Stimulated activated naive CD8-positive, alpha-beta T cell treated with anti-CD3 and anti-CD28 coated beads, Interleukin-15, amount 100 ng/mL, for 72 hours (primary cell): Measurements from ENCODE around the gene SMARCD3.

Experiments used
- ATAC-seq: fragments of 150-1000 bp; cut with Tn5 transposase; 2 replicates; pipeline ENCODE4 v1.10.0; 2021; ENCODE audit warnings: mild to moderate bottlenecking, moderate library complexity
- DNase-seq, 2 donors: peaks; one replicate each; pipeline ENCODE4 v3.0.0; 2021 to 2022
- H3K27ac Mint-ChIP-seq, 2 donors: one replicate each; pipeline ENCODE4 v1.8.0; 2022; ENCODE audit warnings: mild to moderate bottlenecking in 2 of 2, mixed read lengths in 2 of 2, moderate library complexity in 2 of 2
- H3K27me3 Mint-ChIP-seq: one replicate; pipeline ENCODE4 v1.8.0; 2022; ENCODE audit warnings: mixed read lengths
- H3K4me1 Mint-ChIP-seq: one replicate; pipeline ENCODE4 v1.8.0; 2022; ENCODE audit warnings: mild to moderate bottlenecking, mixed read lengths
- H3K4me3 Mint-ChIP-seq, 2 donors: one replicate each; pipeline ENCODE4 v1.8.0; 2022; ENCODE audit warnings: mild to moderate bottlenecking in 2 of 2, mixed read lengths in 2 of 2, moderate library complexity in 1 of 2
- H3K9me3 Mint-ChIP-seq, 2 donors: one replicate each; pipeline ENCODE4 v1.8.0; 2022; ENCODE audit warnings: mixed read lengths in 2 of 2

SMARCD3 gene

GRCh38 chr7:151255390-151255789 lies 6.9 kb upstream of the SMARCD3 start:
- no peak for ATAC-seq
- Mint-ChIP-seq H3K27ac (peak overlapping the region in 1 of 2 donors; percentile 89), H3K9me3 (no peaks in the 10 kb centered on the region), H3K27me3 (peaks cover 19% of the 10 kb centered on the region), H3K4me1 (peaks cover 17% of the 10 kb centered on the region), H3K4me3 (no peak overlapping the region)
- no peak for DNase-seq

GRCh38 chr7:151254851-151255250 lies 6.4 kb upstream of the SMARCD3 start:
- ATAC-seq, result no peak
- H3K27me3 Mint-ChIP-seq, result peaks cover 25% of the 10 kb centered on the region
- peaks cover 23% of the 10 kb centered on the region for H3K4me1 Mint-ChIP-seq
- peak overlapping the region in 1 of 2 donors; percentile 2 for H3K27ac Mint-ChIP-seq
- no peaks in the 10 kb centered on the region for H3K9me3 Mint-ChIP-seq
- no peak overlapping the region for H3K4me3 Mint-ChIP-seq
- no peak for DNase-seq

- DNase-seq (no peak), ATAC-seq (no peak)
- Mint-ChIP-seq H3K27me3 (peaks cover 30% of the 10 kb centered on the region), H3K9me3 (no peaks in the 10 kb centered on the region), H3K27ac (no peak overlapping the region), H3K4me1 (peaks cover 28% of the 10 kb centered on the region), H3K4me3 (no peak overlapping the region)
Observed at GRCh38 chr7:151254316-151254715, 5.8 kb upstream of the SMARCD3 start.

- no peak for ATAC-seq
- H3K4me3 Mint-ChIP-seq, result peak overlapping the region; percentile 29 to 44
- H3K9me3 Mint-ChIP-seq, result no peaks in the 10 kb centered on the region
- H3K27ac Mint-ChIP-seq, result no peak overlapping the region
- DNase-seq, result no peak
- H3K27me3 Mint-ChIP-seq, result peaks cover 42% of the 10 kb centered on the region
- H3K4me1 Mint-ChIP-seq, result peaks cover 38% of the 10 kb centered on the region
Observed at GRCh38 chr7:151252961-151253711, 4.6 kb upstream of the SMARCD3 start.

GRCh38 chr7:151252561-151252835 lies 4.0 kb upstream of the SMARCD3 start:
- ATAC-seq, result no peak
- Mint-ChIP-seq H3K27me3 (peaks cover 48% of the 10 kb centered on the region), H3K27ac (no peak overlapping the region)

GRCh38 chr7:151251689-151252560 lies 3.4 kb upstream of the SMARCD3 start:
- H3K4me3 Mint-ChIP-seq, result peak overlapping the region; percentile 46 to 74

More at GRCh38 chr7:151252561-151252835, 4.0 kb upstream of the SMARCD3 start:
- Mint-ChIP-seq H3K4me1 (peaks cover 44% of the 10 kb centered on the region), H3K4me3 (peak overlapping the region; percentile 29 to 44), H3K9me3 (no peaks in the 10 kb centered on the region)
- DNase-seq, result no peak

GRCh38 chr7:151251328-151251688 lies 2.8 kb upstream of the SMARCD3 start:
- peaks cover 56% of the 10 kb centered on the region for H3K4me1 Mint-ChIP-seq
- H3K27ac Mint-ChIP-seq, result no peak overlapping the region
- ATAC-seq (peak; percentile 31), DNase-seq (peak in 1 of 2 donors; percentile 37)
- H3K4me3 Mint-ChIP-seq, result peak overlapping the region; percentile 44 to 74
- H3K9me3 Mint-ChIP-seq, result no peaks in the 10 kb centered on the region
- H3K27me3 Mint-ChIP-seq, result peaks cover 60% of the 10 kb centered on the region

More at GRCh38 chr7:151251689-151252560, 3.4 kb upstream of the SMARCD3 start:
- ATAC-seq (peak; percentile 49), DNase-seq (no peak)
- Mint-ChIP-seq H3K27ac (peak overlapping the region in 1 of 2 donors; percentile 84), H3K27me3 (peaks cover 54% of the 10 kb centered on the region), H3K4me1 (peaks cover 50% of the 10 kb centered on the region), H3K9me3 (no peaks in the 10 kb centered on the region)

GRCh38 chr7:151250181-151251132 lies 2.0 kb upstream of the SMARCD3 start:
- Mint-ChIP-seq H3K27ac (peak overlapping the region in 1 of 2 donors; percentile 49), H3K4me1 (peaks cover 62% of the 10 kb centered on the region), H3K9me3 (no peaks in the 10 kb centered on the region), H3K4me3 (peak overlapping the region; percentile 44 to 74), H3K27me3 (peaks cover 65% of the 10 kb centered on the region)
- ATAC-seq (no peak), DNase-seq (no peak)

GRCh38 chr7:151249732-151250072 lies 1.2 kb upstream of the SMARCD3 start:
- no peak overlapping the region for H3K27ac Mint-ChIP-seq
- peaks cover 67% of the 10 kb centered on the region for H3K4me1 Mint-ChIP-seq
- no peak for ATAC-seq
- H3K27me3 Mint-ChIP-seq, result peaks cover 65% of the 10 kb centered on the region
- no peaks in the 10 kb centered on the region for H3K9me3 Mint-ChIP-seq
- peak overlapping the region in 1 of 2 donors; percentile 47 for H3K4me3 Mint-ChIP-seq
- no peak for DNase-seq

GRCh38 chr7:151249034-151249731 lies 689 bp upstream of the SMARCD3 start:
- no peak overlapping the region for H3K27ac Mint-ChIP-seq
- DNase-seq (peak in 1 of 2 donors; percentile 45), ATAC-seq (no peak)
- H3K4me3 Mint-ChIP-seq, result peak overlapping the region; percentile 47 to 61
- peaks cover 65% of the 10 kb centered on the region for H3K27me3 Mint-ChIP-seq
- H3K9me3 Mint-ChIP-seq, result no peaks in the 10 kb centered on the region
- H3K4me1 Mint-ChIP-seq, result peaks cover 72% of the 10 kb centered on the region

GRCh38 chr7:151247611-151248345 lies 716 bp downstream of the SMARCD3 start:
- Mint-ChIP-seq H3K27ac (no peak overlapping the region), H3K9me3 (no peaks in the 10 kb centered on the region), H3K4me1 (peaks cover 86% of the 10 kb centered on the region), H3K27me3 (peaks cover 65% of the 10 kb centered on the region), H3K4me3 (peak overlapping the region; percentile 69 to 83)
- DNase-seq (no peak), ATAC-seq (no peak)

GRCh38 chr7:151246851-151247580 lies 1.5 kb downstream of the SMARCD3 start:
- DNase-seq (no peak), ATAC-seq (no peak)
- H3K27ac Mint-ChIP-seq, result no peak overlapping the region
- peaks cover 57% of the 10 kb centered on the region for H3K27me3 Mint-ChIP-seq
- no peaks in the 10 kb centered on the region for H3K9me3 Mint-ChIP-seq
- H3K4me1 Mint-ChIP-seq, result peaks cover 90% of the 10 kb centered on the region
- peak overlapping the region; percentile 69 to 83 for H3K4me3 Mint-ChIP-seq

- no peak for DNase-seq
- H3K27me3 Mint-ChIP-seq, result peaks cover 55% of the 10 kb centered on the region
- H3K9me3 Mint-ChIP-seq, result no peaks in the 10 kb centered on the region
- H3K4me1 Mint-ChIP-seq, result peaks cover 88% of the 10 kb centered on the region
- no peak for ATAC-seq
- H3K27ac Mint-ChIP-seq, result no peak overlapping the region
- H3K4me3 Mint-ChIP-seq, result peak overlapping the region; percentile 51 to 56
Observed at GRCh38 chr7:151246102-151246850, 2.2 kb downstream of the SMARCD3 start.
